ENCODE measurements around the gene EME1.

EME1 gene, protein sequence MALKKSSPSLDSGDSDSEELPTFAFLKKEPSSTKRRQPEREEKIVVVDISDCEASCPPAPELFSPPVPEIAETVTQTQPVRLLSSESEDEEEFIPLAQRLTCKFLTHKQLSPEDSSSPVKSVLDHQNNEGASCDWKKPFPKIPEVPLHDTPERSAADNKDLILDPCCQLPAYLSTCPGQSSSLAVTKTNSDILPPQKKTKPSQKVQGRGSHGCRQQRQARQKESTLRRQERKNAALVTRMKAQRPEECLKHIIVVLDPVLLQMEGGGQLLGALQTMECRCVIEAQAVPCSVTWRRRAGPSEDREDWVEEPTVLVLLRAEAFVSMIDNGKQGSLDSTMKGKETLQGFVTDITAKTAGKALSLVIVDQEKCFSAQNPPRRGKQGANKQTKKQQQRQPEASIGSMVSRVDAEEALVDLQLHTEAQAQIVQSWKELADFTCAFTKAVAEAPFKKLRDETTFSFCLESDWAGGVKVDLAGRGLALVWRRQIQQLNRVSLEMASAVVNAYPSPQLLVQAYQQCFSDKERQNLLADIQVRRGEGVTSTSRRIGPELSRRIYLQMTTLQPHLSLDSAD

GRCh38 chr17:50372758-50373556 lies at the start of gene EME1, which contains the start of gene MRPL27:
Gene EME1, plus strand, starts transcription at chr17:50373229. Its CDS starts 1,980 bp downstream, at chr17:50375209.
Gene MRPL27, minus strand, starts transcription at chr17:50373184. Its CDS starts 14 bp downstream, at chr17:50373170.
- Histone ChIP-seq H3K36me3 (ENCODE audit: insufficient read depth, low read length) (peaks cover 40% of the 10 kb centered on the region), H3K9me3 (ENCODE audit: low read depth, low read length) (no peaks in the 10 kb centered on the region), H3K27ac (peak within 1 kb of the TSS; percentile 96), H3K4me3 (peak within 1 kb of the TSS; percentile 99), H3K9ac (ENCODE audit: insufficient read length) (peak within 1 kb of the TSS; percentile 97)
- TF ChIP-seq POLR2AphosphoS5 (IDR thresholded peaks at IDR 0.05; ENCODE audit: borderline replicate concordance, low read depth, low read length) (peak; percentile 98), FOXP2 (optimal IDR thresholded peaks at IDR 0.05; ENCODE audit: control extremely low read depth, extremely low read length, insufficient read depth) (no peak)
- peak; percentile 64 for DNase-seq (ENCODE audit: low read depth, low spot score)

GRCh38 chr17:50325906-50326305 lies 47.1 kb upstream of the EME1 start:
- Histone ChIP-seq H3K9me3 (ENCODE audit: low read depth, low read length) (no peaks in the 10 kb centered on the region), H3K9ac (ENCODE audit: insufficient read length) (no peak overlapping the region), H3K36me3 (ENCODE audit: insufficient read depth, low read length) (no peaks in the 10 kb centered on the region), H3K4me3 (no peak overlapping the region), H3K27ac (no peak overlapping the region)
- no peak for TF ChIP-seq FOXP2 (optimal IDR thresholded peaks at IDR 0.05; ENCODE audit: control extremely low read depth, extremely low read length, insufficient read depth)
- TF ChIP-seq EZH2 (IDR thresholded peaks at IDR 0.05): no peak
- TF ChIP-seq POLR2AphosphoS5 (IDR thresholded peaks at IDR 0.05; ENCODE audit: borderline replicate concordance, low read depth, low read length): no peak
- no peak for DNase-seq (ENCODE audit: low read depth, low spot score)

- no peak overlapping the region for H3K27ac ChIP-seq
- no peaks in the 10 kb centered on the region for H3K9me3 ChIP-seq (ENCODE audit: low read depth, low read length)
- no peak for TF ChIP-seq FOXP2 (optimal IDR thresholded peaks at IDR 0.05; ENCODE audit: control extremely low read depth, extremely low read length, insufficient read depth)
- H3K9ac ChIP-seq (ENCODE audit: insufficient read length): no peak overlapping the region
- no peak for DNase-seq (ENCODE audit: low read depth, low spot score)
- no peak overlapping the region for H3K4me3 ChIP-seq
- H3K36me3 ChIP-seq (ENCODE audit: insufficient read depth, low read length): no peaks in the 10 kb centered on the region
These were observed 46.1 kb upstream of the EME1 start for GRCh38 chr17:50326831-50327364.

DNA sequence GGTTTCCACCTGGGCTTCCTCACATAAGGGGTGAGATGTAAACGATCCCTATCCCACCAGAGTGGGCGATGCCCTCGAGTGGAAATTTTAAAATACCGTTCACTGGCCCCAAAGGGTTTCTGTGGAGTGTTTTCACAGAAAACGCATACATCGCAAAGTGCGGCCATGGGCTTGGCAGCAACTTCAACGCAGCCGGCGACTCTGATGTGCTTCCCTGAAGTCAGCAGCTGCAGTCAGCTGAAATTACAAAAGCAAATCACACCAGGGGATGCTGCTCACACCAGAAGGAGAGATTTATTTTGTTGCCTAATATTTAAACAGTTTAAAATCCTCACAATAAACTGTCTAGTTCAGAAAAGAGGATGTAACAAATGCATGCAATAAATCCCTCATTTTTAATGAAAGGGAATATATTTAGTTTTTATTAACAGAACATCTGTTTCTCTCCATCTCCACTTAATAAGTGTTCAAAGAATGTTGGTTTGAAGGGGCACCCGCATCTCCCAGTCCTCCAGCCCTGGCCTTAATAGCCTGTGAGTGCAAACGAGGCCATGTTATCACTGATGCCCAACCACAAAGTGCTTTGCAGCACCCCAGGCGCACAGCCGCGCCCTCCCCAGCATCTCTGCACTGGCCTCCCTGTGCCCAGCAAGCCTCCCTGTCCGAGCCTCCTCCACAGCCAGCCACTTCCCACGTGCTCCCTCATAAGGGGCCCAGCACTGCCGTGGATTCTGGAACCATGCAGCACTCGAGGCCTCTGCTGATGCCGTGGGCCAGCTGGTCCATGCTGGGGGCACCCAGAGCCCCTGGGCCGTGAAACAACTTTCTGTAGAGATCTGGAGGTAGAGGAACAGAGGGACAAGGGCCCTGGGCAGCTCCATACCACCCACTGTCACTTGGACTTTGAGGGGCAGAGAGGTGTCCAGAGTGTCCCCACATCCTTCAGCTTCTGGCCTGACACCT lies 44.4 kb upstream of the EME1 start:
- H3K9ac ChIP-seq (ENCODE audit: insufficient read length): no peak overlapping the region
- no peak for DNase-seq (ENCODE audit: low read depth, low spot score)
- no peaks in the 10 kb centered on the region for H3K36me3 ChIP-seq (ENCODE audit: insufficient read depth, low read length)
- TF ChIP-seq FOXP2 (optimal IDR thresholded peaks at IDR 0.05; ENCODE audit: control extremely low read depth, extremely low read length, insufficient read depth): no peak
- TF ChIP-seq EZH2 (IDR thresholded peaks at IDR 0.05): no peak
- no peak for TF ChIP-seq POLR2AphosphoS5 (IDR thresholded peaks at IDR 0.05; ENCODE audit: borderline replicate concordance, low read depth, low read length)
- H3K27ac ChIP-seq: no peak overlapping the region
- no peaks in the 10 kb centered on the region for H3K9me3 ChIP-seq (ENCODE audit: low read depth, low read length)
- H3K4me3 ChIP-seq: peak overlapping the region; percentile 49

DNA sequence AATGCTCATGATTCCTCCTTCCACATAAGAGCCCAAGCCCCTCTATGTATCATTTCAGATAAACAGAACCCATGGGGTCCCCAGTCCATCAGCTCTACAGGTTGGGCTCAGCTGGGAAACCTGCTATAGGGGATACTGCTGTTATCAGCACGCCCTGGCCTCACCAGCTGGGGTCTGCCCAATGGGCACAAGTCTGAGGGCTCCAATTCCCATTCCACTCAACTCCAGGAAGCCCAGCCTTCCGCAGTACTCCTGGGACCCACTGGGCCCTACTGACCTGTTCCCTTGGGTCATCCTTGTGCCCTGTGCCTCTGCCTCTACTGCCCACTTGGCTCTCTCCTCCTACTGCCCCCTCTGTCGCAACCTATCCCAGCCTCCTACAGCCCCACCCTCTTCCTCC lies 43.3 kb upstream of the EME1 start:
- Histone ChIP-seq H3K9me3 (ENCODE audit: low read depth, low read length) (no peaks in the 10 kb centered on the region), H3K9ac (ENCODE audit: insufficient read length) (no peak overlapping the region), H3K36me3 (ENCODE audit: insufficient read depth, low read length) (no peaks in the 10 kb centered on the region), H3K27ac (no peak overlapping the region), H3K4me3 (no peak overlapping the region)
- TF ChIP-seq POLR2AphosphoS5 (IDR thresholded peaks at IDR 0.05; ENCODE audit: borderline replicate concordance, low read depth, low read length) (no peak), FOXP2 (optimal IDR thresholded peaks at IDR 0.05; ENCODE audit: control extremely low read depth, extremely low read length, insufficient read depth) (no peak), EZH2 (IDR thresholded peaks at IDR 0.05) (no peak)
- no peak for DNase-seq (ENCODE audit: low read depth, low spot score)

- no peak for DNase-seq (ENCODE audit: low read depth, low spot score)
- no peaks in the 10 kb centered on the region for H3K9me3 ChIP-seq (ENCODE audit: low read depth, low read length)
- TF ChIP-seq EZH2 (IDR thresholded peaks at IDR 0.05) (no peak), POLR2AphosphoS5 (IDR thresholded peaks at IDR 0.05; ENCODE audit: borderline replicate concordance, low read depth, low read length) (no peak), FOXP2 (optimal IDR thresholded peaks at IDR 0.05; ENCODE audit: control extremely low read depth, extremely low read length, insufficient read depth) (no peak)
- H3K36me3 ChIP-seq (ENCODE audit: insufficient read depth, low read length): no peaks in the 10 kb centered on the region
- H3K27ac ChIP-seq: no peak overlapping the region
- H3K4me3 ChIP-seq: no peak overlapping the region
- H3K9ac ChIP-seq (ENCODE audit: insufficient read length): no peak overlapping the region
These were observed 42.8 kb upstream of the EME1 start for GRCh38 chr17:50330151-50330775.
